ENCODE measurements around the gene IAPP.
"Not testable (repeated sequence)": the region's sequence is repeated elsewhere in the genome, so short reads cannot be mapped to it uniquely, and the experiment has no call there.

DNA sequence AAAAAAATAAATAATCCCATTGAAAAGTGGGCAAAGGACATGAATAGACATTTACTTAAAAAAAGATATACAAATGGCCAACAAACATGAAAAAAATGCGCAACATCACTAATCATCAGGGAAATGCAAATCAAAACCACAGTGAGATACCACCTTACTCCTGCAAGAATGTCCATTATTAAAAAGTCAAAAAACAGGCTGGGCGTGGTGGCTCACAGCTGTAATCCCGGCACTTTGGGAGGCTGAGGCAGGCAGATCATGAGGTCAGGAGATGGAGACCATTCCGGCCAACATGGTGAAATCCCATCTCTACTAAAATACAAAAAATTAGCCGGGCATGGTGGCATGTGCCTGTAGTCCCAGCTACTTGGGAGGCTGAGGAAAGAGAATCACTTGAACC lies 8.6 kb downstream of the IAPP start:
- TF ChIP-seq EZH2, EZH2phosphoT487 (IDR thresholded peaks at IDR 0.05): not testable (repeated sequence)
- TF ChIP-seq, protein P1, sequence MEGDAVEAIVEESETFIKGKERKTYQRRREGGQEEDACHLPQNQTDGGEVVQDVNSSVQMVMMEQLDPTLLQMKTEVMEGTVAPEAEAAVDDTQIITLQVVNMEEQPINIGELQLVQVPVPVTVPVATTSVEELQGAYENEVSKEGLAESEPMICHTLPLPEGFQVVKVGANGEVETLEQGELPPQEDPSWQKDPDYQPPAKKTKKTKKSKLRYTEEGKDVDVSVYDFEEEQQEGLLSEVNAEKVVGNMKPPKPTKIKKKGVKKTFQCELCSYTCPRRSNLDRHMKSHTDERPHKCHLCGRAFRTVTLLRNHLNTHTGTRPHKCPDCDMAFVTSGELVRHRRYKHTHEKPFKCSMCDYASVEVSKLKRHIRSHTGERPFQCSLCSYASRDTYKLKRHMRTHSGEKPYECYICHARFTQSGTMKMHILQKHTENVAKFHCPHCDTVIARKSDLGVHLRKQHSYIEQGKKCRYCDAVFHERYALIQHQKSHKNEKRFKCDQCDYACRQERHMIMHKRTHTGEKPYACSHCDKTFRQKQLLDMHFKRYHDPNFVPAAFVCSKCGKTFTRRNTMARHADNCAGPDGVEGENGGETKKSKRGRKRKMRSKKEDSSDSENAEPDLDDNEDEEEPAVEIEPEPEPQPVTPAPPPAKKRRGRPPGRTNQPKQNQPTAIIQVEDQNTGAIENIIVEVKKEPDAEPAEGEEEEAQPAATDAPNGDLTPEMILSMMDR (IDR thresholded peaks at IDR 0.05), result not testable (repeated sequence)

Measured in neural progenitor cell (in vitro differentiated cells).